Mesothelial cell of epicardium (in vitro differentiated cells): ENCODE measurements around the gene EHD4. TPM values are rescaled to one million over a fixed set of nuclear protein-coding genes. Genes with fewer than 3 reads are reported as not detected.

Experiments
- DNase-seq, 2 experiments: peaks; one replicate each; pipeline ENCODE4 v3.0.0; 2021; ENCODE audit warnings: low spot score in 2 of 2; ENCODE audit not compliant: unreplicated experiment in 2 of 2
- H3K27ac Mint-ChIP-seq: 2 replicates; pipeline ENCODE4 v1.8.0; 2021; ENCODE audit warnings: mixed read lengths
- H3K27me3 Mint-ChIP-seq: 2 replicates; pipeline ENCODE4 v1.8.0; 2021; ENCODE audit warnings: low read depth, mixed read lengths
- H3K36me3 Mint-ChIP-seq: 2 replicates; pipeline ENCODE4 v1.8.0; 2021; ENCODE audit warnings: mixed read lengths
- H3K4me1 Mint-ChIP-seq: 2 replicates; pipeline ENCODE4 v1.8.0; 2021; ENCODE audit warnings: mixed read lengths
- H3K4me3 Mint-ChIP-seq: 2 replicates; pipeline ENCODE4 v1.8.0; 2021; ENCODE audit warnings: mild to moderate bottlenecking, moderate library complexity, mixed read lengths
- H3K9me3 Mint-ChIP-seq: 2 replicates; pipeline ENCODE4 v1.8.0; 2021; ENCODE audit warnings: mixed read lengths
- total RNA-seq: library from RNA; stranded (reverse); gene quantifications from 3 replicates; pipeline ENCODE4 v1.2.1, GENCODE V29; 2021
- TF ChIP-seq, protein P1 (sequence below): fragments of 200-600 bp; sonication (generic); IDR thresholded peaks from one replicate; pipeline ENCODE4 v1.5.0; 2021; ENCODE audit warnings: antibody characterized with exemption; ENCODE audit not compliant: unreplicated experiment

The EHD4 gene
- total RNA-seq, 1 donor from 2014 or later, result 16.1 TPM

DNA sequence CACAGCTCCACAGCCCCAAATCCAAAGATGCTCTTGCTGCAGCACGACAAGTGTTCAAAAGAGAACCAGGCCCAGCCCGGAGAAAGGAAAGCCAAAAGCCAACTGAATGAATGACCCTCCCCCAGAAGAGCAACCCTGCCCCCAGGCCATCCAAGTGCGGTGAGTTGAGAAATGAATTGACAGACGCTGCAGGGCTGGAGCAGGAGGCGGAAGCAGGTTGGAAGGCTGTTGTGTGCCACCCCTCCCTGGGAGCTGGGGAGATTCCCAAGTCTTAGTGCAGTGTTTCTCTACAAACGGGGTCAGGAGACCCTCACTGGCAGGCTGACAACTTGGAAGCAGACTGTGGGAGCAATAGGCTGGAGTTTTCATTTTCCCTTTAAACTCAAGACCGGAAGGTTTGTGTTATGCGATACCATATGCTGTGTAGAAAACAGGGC is 75.0 kb downstream of the EHD4 start:
- DNase-seq, result no peak
- Mint-ChIP-seq H3K27me3 (no peaks in the 10 kb centered on the region), H3K4me3 (no peak overlapping the region), H3K27ac (peak overlapping the region; percentile 27), H3K9me3 (no peaks in the 10 kb centered on the region), H3K4me1 (peaks cover 27% of the 10 kb centered on the region), H3K36me3 (peaks cover 4% of the 10 kb centered on the region)
- TF ChIP-seq, protein P1, sequence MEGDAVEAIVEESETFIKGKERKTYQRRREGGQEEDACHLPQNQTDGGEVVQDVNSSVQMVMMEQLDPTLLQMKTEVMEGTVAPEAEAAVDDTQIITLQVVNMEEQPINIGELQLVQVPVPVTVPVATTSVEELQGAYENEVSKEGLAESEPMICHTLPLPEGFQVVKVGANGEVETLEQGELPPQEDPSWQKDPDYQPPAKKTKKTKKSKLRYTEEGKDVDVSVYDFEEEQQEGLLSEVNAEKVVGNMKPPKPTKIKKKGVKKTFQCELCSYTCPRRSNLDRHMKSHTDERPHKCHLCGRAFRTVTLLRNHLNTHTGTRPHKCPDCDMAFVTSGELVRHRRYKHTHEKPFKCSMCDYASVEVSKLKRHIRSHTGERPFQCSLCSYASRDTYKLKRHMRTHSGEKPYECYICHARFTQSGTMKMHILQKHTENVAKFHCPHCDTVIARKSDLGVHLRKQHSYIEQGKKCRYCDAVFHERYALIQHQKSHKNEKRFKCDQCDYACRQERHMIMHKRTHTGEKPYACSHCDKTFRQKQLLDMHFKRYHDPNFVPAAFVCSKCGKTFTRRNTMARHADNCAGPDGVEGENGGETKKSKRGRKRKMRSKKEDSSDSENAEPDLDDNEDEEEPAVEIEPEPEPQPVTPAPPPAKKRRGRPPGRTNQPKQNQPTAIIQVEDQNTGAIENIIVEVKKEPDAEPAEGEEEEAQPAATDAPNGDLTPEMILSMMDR, result no peak

DNA sequence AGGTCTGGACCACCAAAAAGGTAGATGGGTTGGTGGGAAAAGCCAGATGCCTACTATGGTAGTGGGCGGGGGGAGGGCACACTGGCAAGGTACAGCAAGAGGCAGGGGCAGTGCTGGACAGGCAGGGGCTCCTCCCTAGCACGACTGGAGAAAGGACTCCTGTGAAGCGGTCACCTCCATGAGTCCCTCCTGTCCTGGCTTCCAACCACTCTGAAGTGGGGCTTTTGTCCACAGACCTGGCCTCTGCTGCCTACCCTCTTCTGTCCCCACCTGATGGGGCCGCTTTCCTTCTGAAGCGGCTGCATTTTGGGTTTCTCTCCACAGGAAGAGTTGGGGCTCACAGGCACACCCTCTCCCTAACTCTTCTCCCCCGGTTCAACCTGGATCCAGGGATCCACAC is 75.8 kb downstream of the EHD4 start:
- Mint-ChIP-seq H3K9me3 (no peaks in the 10 kb centered on the region), H3K4me1 (peaks cover 27% of the 10 kb centered on the region), H3K36me3 (peaks cover 4% of the 10 kb centered on the region), H3K27ac (no peak overlapping the region), H3K27me3 (no peaks in the 10 kb centered on the region), H3K4me3 (no peak overlapping the region)
- DNase-seq, result no peak
- TF ChIP-seq, protein P1, result no peak

DNA sequence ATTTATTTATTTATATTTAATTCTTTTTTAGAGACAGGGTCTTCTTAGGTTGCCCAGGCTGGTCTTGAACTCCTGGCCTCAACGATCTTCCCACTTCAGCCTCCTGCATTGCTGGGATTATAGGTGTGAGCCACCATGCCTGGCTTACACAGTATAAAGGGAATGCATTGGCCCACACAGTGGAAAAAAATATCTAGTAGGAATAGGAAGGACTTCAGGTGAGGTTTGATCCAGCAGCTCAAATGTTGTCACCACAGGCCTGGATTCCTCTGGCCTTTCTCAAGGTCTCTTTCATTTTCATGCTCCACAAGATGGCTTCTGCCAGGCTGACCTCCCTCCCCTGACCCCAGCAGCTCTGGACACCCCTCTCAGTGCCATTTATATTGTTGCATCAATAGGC is 76.4 kb downstream of the EHD4 start:
- TF ChIP-seq, protein P1, result no peak
- no peaks in the 10 kb centered on the region for H3K27me3 Mint-ChIP-seq
- peaks cover 4% of the 10 kb centered on the region for H3K36me3 Mint-ChIP-seq
- H3K27ac Mint-ChIP-seq, result no peak overlapping the region
- no peak overlapping the region for H3K4me3 Mint-ChIP-seq
- DNase-seq, result no peak
- H3K4me1 Mint-ChIP-seq, result peaks cover 27% of the 10 kb centered on the region
- no peaks in the 10 kb centered on the region for H3K9me3 Mint-ChIP-seq

DNA sequence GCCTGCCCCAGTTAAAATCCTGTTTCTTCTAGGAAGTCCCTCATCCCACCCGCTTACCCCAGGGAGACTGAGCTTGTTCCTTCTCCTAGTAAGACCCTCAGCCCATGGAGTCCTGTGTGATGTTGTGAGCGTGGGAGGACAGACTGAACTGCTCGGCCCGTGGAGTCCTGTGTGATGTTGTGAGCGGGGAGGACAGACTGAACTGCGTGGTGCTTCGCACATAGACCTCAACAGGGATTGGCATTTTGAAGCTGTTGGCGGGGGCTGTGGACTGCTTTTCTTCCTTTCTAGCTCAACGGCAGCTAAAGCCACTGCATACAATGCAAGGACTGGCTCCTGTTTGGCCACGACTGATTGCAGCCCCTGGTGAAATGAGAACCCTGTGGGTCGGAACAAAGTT is 76.9 kb downstream of the EHD4 start:
- H3K4me1 Mint-ChIP-seq, result peaks cover 27% of the 10 kb centered on the region
- no peaks in the 10 kb centered on the region for H3K27me3 Mint-ChIP-seq
- DNase-seq, result no peak
- TF ChIP-seq, protein P1, result no peak
- H3K9me3 Mint-ChIP-seq, result no peaks in the 10 kb centered on the region
- H3K27ac Mint-ChIP-seq, result peak overlapping the region; percentile 34
- H3K4me3 Mint-ChIP-seq, result no peak overlapping the region
- H3K36me3 Mint-ChIP-seq, result peaks cover 4% of the 10 kb centered on the region

GRCh38 chr15:41894791-41895463 is 77.4 kb downstream of the EHD4 start:
- H3K4me1 Mint-ChIP-seq, result peaks cover 27% of the 10 kb centered on the region
- peak overlapping the region; percentile 15 for H3K27ac Mint-ChIP-seq
- no peak for DNase-seq

More at GRCh38 chr15:41894791-41895463, 77.4 kb downstream of the EHD4 start:
- Mint-ChIP-seq H3K36me3 (peaks cover 4% of the 10 kb centered on the region), H3K4me3 (no peak overlapping the region), H3K27me3 (no peaks in the 10 kb centered on the region), H3K9me3 (no peaks in the 10 kb centered on the region)
- TF ChIP-seq, protein P1, result no peak
